Astrocyte of the cerebellum (primary cell): ENCODE results near the gene LAP3.
"Not testable (repeated sequence)": the region's sequence is repeated elsewhere in the genome, so short reads cannot be mapped to it uniquely, and the experiment has no call there.

Experiments used
- DNase-seq: peaks from one replicate; pipeline ENCODE4 v3.0.0-alpha.2; 2011; ENCODE audit warnings: low read depth
- H3K4me3 ChIP-seq: 2 replicates; pipeline ENCODE4 v1.5.1; 2011; ENCODE audit warnings: mild to moderate bottlenecking, low read depth, low read length, moderate library complexity
- CTCF ChIP-seq: IDR thresholded peaks from 2 replicates; pipeline ENCODE4 v1.5.1; 2012; ENCODE audit warnings: low read length, low read depth, moderate library complexity, mild to moderate bottlenecking; ENCODE audit errors: missing control alignments
- in situ Hi-C: cut with HindIII; loops from 2 replicates; pipeline ENCODE4 v1.10.0; 2017; ENCODE audit warnings: low sequenced_read_pairs

LAP3 gene

GRCh38 chr4:17561195-17561909, 15.6 kb upstream of the LAP3 start:
- H3K4me3 ChIP-seq: no peak overlapping the region
- in situ Hi-C loops: no loop called here
- TF ChIP-seq CTCF: no peak
- DNase-seq: no peak

- DNase-seq: no peak
- no peak overlapping the region for H3K4me3 ChIP-seq
- no peak for TF ChIP-seq CTCF
- in situ Hi-C loops: no loop called here
Observed at GRCh38 chr4:17562157-17562556, 14.8 kb upstream of the LAP3 start.

- in situ Hi-C loops: no loop called here
- H3K4me3 ChIP-seq: no peak overlapping the region
- DNase-seq: no peak
- no peak for TF ChIP-seq CTCF
Observed at GRCh38 chr4:17565846-17566245, 11.2 kb upstream of the LAP3 start.

- no peak for TF ChIP-seq CTCF
- H3K4me3 ChIP-seq: no peak overlapping the region
- no peak for DNase-seq
- in situ Hi-C loops: no loop called here
Observed at GRCh38 chr4:17567271-17567670, 9.7 kb upstream of the LAP3 start.

- in situ Hi-C loops: no loop called here
- TF ChIP-seq CTCF: no peak
- no peak for DNase-seq
- no peak overlapping the region for H3K4me3 ChIP-seq
Observed at GRCh38 chr4:17574206-17574605, 2.8 kb upstream of the LAP3 start.

GRCh38 chr4:17575177-17575576, 1.8 kb upstream of the LAP3 start:
- in situ Hi-C loops, DNase-seq, H3K4me3 ChIP-seq: not testable (repeated sequence)

GRCh38 chr4:17577665-17578481, 875 bp downstream of the LAP3 start:
- peak overlapping the region; percentile 89 for H3K4me3 ChIP-seq
- DNase-seq: no peak
- in situ Hi-C loops: no loop called here
- TF ChIP-seq CTCF: no peak
